NCI-H1048 (cell line): ENCODE measurements around the gene UQCR11.

Experiments used
- DNase-seq: peaks from one replicate; lab custom pipeline; 2025; lab: John Stamatoyannopoulos, UW

UQCR11 gene

DNA sequence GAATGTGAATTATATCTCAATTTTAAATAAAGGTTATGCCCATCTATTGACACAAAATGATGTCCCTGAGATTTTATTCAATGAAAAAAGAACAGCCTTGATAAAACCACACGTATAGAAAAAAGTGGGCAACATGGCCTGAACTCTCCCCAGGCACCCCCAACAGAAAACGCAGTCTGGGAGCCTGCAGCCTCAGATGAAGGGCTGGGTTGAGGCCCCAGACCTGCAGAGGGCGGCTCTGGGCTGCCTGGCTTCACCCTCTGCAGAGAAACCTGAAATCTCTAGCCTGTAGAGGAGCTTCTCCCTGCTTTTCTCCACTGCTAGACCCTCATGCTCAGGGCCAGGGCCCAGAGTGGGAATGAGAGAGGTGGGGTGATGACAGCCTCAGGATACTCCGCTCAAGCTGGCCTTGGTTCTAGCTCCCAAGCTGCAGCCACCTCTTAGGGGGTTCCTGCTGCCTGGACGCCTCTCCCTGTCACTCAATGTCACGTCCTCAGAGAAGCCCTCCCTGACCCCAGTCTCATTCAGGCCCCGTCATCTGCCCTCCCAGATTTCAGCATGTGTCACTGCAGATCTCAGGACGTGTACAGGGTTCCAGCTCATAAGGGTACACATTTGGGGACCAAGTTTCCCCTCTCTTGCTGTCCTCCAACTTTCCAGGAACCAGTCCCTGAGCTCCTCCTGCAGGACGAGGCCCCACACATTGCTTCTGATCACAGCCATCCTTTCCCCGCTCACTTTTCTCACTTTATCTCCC lies 14.4 kb downstream of the UQCR11 start:
- no peak for DNase-seq

DNA sequence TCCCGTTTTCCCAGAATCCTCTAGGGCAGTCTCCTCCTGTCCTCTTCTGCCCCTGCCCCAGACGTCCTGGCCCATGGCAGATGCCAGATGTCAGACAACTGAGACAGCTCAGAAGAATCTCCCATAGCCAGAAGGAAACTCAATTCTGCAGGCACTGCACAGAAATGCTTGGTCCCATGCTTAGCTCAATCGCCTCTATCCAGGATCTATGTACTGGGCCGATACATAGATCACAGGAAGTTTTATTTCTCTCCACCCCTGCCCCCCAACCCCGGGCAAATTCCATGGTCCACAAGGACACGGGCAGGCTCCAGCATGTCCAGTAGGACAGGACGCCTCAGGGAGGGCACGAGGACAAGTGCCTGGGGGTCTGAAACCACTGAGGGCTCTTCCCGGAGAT lies 17.4 kb downstream of the UQCR11 start:
- DNase-seq: no peak

DNA sequence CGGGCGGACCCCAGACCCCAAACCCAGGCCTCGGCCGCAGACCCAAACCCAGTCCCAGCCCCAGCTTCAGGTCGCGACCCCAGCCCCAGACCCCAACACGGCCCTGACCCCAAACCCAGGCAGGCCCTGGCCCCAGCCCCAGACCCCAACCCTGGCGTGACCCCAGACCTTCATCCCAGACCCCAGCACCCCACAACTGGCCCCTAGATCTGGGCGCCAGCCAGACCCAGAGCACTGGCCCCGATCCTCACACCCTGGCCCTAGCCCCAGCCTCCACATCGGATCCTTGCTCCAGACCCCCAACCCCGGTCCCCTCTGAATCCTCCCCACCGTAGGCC lies 20.1 kb downstream of the UQCR11 start:
- DNase-seq: no peak

DNA sequence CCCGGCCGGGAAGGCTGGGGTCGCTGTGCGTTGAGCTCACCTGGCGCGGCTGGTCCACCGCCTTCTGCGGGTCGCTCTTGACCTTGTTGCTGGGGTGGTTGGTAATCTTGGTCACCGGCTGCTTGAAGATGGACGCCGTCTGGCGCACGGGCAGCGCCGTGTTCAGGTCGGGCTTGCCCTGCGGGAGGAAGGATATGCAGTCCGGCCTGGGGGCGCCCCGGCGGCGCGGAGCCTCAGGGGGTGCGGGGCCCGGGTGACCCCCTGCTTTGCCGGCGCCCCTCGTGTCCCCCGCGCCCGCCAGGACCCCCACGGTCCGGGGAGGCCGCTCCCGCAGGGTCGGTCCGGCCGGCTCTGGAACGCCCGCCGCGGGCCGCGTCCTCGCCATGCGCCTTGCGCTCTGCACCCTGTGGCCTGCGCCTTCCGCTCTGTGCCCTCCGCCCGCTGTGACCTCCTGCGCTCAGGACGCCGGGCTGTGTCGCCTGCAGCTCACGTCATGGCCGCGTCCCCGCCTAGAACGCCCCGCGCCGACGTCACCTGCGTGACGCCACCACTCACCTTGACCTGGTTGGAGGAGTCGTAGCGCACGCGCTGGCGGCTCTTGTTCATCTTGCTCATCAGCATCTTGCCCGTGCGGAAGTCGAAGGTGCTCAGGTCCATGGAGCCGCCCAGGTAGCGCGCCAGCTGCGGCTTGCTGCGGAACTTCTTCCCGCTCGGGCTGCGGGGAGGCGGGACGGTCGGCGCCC lies 20.6 kb downstream of the UQCR11 start:
- DNase-seq: no peak

DNA sequence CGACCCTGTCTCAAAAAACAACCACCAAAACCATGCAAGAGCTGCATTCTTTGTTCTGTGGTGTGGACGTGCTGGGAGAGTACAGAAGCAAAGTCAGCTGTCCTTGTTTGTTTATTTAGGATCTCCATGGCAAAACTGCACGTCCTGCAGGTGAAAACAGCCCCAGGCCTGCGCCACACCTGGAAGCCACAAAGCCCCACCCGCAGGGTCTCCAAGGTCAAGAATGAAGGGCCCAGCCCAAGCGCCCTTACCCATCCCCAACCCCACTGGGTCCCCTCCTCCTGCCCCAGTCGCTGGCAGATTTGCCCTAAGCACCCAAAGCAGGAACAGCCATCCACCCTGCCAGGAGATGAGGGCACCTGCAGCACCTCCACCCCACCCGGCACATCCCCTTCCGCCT lies 23.1 kb downstream of the UQCR11 start:
- no peak for DNase-seq

DNA sequence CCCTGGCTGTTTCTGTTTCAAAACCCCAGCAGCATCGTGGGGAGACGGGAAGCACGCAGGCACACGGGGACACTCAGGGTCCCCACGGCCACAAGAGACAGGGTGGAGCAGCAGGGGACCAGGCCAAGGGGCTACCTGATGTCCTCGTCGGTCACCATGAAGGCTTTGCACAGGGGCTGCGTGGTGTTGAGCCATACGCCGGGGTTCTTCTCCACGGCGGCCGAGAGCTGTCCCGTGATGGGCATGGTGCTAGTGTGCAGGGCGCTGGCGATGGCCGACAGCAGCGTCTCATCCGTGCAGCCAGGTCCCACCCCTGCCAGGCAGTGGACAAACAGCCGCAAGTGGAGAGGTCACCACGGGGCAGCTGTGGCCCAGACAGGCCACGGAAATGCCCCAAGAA lies 24.3 kb downstream of the UQCR11 start:
- no peak for DNase-seq

DNA sequence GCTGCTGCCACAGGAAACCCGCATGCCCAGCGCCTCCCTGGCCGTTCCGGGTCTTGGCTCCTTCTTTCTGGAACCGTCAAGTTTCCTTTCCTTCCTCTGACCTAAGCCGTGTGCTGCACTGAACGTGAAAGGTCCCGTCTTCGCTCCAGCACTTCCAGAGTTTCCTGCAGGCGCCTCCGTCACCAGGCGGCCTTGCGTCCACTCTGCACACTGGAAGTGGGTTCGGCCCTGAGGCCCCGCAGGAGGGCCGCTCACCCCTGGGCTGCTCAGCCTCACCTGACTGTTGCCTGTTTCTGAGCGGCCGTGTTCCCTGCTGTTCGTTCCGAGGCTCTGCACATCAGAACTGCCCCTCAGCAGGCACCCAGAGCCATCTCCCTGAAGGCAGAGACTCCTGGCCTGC lies 24.9 kb downstream of the UQCR11 start:
- no peak for DNase-seq

DNA sequence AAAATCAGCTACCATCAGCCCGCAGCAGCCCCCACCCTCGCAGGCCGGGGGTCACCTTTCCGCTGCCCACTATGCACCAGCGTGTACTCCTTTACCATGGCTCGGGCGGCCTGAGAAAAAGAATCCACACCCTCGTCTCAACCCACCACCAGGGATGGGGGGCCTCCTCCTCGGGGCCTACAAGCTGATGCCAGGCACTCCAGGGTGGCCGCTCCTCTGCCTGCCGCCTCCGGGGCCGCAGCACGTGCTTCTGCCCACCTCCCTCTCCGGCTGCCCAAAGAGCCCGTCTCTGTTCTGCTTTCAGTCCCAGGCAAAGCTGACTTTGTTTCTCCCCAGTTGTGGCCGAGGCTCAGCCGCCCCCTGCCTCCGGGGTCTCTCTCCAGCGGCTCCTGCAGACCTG lies 26.0 kb downstream of the UQCR11 start:
- DNase-seq: no peak

DNA sequence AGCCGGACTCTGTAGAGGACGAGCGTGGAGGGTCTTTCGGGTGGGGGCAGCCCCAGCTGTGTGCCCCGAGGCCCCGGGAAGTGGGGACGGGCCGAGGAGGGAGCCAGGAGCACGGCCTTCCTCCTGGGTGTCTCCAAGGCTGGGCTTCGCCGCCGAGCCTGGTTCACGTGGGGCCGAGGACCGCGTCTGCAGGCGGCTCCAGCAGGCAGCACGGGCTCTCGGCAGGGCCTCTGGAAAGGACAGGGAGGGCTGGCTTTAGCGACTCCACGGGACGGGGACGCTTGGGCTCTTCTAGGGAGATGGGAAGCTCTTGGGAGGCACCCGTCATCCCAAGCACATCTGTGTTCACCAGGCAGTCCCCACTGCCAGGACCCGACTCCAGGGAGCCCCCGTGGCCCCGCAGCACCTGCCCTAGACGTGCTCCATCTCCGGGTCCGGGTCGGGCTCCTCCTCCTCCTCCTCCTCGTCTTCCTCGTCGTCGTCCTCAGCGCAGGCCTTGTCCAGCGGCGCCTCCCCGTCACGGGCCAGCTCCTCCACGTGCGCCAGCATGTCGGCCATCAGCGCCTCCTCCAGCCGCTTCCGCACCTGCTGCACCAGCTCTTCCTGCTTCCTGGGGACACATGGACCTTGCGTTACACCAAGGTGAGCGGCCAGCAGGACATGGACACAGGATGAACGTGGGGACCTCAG lies 27.2 kb downstream of the UQCR11 start:
- no peak for DNase-seq

DNA sequence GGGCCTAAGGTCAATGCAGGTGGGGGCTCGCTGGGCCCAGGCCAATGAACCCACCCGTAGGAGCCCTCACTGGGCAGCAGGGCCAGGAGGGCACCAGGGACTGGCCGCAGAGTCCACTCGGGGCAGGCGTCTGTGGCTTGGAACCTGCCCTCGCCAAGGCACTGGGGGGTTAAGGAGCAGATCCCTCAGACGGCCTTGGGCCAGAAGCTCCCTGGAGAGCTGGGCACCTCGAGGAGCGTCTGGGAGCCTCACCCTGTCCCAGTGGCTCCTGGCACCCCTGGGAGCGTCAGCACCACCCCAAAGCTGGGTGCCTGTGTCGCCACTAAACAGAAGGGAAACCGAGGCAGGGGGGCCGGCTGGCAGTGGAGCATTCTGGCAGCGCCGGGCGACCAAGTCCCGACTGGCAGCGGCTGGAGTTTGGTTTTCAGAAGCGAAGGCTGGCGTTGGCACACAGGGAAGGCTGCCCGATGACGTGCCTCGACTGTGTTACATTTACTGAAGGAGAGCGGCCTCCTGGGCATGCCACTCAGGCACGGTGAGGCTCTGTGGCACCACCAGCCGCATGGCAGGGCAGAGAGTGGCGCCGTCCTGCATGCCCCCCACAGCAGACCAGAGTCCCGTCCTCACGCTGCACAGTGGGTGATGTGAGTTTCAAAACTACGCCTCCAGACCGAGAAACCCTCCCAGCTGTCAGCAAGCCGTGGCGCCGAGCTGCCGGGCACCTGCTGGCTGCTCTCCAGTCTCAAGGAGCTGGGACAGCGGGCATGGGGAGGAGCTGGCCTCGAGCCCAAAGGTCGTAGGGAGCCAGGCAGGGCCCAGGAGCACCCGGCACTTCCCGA lies 28.0 kb downstream of the UQCR11 start:
- DNase-seq: no peak

DNA sequence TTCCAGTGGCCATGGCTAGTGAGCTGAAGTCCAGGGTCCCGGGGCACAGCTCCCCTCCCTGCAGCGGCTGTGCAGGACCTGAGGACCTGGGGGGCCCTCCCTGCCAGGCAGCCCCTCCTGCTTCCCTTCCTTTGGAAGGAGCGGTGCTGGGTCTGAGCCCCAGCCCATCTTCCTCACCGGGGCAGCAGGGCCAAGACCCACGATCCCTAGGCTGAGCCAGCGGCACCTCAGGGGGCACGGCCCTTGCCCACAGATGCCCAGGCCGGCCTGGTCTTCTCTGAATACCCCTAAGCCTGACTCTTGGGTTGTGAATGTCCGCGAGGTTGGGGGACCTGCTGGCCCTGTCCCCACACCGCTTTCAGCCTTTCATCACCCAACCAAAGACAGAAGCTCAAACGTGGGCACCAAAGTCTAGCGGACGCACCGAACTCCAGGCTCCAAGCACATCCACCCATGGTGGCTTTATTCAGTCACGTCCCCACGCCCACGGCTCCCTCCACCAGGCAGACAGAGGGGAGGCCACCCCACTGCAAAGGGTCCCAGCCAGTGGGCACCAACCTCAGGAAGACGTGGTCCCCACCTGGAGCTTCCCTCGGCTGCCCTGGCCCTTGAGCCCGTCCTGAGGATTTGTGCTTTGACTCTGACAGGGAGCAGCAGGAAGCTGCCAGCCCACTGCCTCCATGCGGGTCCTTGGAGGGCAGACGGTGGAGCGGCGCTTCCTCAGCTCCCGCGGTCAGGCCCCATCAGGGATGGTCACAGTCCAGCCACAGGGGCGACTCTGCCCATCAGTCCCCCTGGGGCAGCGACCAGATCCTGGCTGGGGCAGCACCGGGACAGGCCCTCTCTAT lies 28.8 kb downstream of the UQCR11 start:
- no peak for DNase-seq

DNA sequence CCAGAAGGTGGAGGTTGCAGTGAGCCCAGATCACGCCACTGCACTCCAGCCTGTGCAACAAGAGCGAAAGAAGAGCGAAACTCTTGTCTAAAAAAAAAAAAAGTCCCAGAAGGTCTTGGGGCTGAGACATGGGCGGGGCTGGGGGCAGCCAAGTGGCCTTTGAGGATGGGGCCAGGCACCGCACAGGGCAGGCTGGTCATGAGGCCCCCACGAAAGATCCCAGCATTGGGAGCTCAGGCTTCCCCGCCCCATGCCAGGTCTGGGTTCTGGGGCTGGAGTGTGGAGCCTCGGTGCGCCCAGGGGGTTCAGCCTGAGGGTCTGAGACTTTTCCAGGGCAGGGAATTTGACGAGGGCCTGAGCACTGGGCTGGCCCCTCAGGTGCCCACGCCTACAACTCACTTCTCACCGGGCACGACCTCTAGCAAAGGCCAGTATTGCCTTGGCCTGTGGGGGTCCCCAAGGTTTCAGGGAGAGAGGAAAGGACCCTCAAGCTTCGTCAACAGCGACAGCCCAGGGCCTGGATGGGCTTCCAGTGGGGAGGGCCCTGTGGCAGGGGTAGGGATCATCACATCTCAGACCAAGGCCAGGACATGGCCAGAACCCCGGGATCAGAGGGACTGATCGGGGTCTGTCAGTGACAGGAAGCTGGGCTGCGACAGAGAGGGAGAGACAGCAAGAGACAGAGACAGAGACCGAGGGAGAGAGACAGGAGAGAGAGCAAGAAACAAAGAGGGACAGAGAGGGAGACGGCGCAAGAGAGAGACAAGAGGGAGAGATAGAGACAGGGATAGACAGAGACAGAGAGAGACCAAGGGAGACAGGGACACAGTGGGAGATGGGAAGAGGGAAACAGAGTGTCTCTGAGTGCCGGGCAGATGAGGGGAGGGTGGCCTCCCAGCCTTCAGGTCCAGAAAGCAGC lies 29.7 kb downstream of the UQCR11 start:
- DNase-seq: no peak

DNA sequence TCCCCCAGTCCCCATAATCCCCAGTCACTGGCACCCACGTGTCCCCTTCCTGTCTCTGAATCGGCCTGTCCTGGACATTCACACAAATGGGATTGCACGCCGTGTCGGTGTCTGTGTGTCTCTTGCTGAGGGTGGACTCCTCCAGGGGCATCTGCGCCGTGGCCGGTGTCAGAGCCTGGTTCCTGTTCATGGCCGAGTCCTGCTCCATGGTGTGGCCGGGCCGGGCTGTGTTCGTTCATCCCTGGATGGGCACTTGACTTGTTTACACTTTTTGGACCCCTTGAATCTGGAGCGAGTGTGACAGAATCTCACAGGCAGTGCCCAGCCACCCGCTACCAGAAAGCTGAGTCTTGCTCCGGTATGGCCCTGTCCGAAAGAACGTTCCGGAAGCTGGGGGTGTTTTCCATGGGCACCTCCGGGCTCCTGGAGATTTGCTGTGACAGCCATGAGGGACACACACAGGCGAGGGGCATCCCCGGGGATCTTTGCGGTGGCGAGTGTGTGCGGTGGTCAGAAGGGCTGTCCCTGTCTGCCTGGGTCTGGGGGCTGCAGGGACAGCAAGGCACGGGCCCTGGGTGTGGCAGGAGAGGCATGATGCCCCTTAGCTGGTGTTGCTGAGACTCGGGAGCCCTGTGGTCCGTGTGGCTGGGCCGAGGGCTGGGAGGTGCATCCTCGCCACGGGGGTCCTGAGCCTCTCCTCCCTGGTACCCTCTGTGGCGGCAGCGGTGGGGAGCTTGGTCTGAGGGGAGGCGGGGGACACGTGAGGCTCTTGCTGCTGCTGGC lies 30.7 kb downstream of the UQCR11 start:
- no peak for DNase-seq

DNA sequence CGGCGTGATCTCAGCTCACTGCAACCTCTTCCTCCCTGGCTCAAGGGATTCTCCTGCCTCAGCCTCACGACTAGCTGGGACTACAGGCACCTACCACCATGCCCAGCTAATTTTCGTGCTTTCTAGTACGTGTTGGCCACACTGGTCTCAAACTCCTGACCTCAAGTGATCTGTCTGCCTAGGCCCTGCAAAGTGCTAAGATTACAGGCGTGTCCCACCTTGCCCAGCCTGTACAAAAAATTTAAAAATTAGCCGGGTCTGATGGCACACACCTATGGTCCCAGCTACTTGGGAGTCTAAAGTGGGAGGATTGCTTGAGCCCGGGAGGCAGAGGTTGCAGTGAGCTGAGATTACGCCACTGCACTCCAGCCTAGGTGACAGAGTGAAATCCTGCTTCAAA lies 32.5 kb downstream of the UQCR11 start:
- no peak for DNase-seq

DNA sequence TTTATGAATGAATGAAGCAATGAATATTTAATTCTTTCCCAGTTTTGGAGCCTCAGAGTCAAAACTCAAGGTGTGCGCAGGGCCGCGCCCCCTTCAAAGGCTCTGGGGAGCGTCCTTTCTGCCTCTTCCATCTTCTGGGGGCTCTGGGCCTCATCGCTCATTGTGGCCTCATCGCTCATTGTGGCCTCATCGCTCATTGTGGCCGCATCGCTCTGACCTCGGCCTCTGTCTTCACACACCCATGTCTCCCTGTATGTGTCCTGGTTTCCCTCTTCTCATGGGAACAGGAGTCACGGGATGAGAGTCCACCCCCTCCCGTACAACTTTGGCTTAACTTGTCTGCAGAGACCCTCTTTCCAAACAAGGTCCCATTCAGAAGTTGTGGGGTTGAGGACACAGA lies 33.9 kb downstream of the UQCR11 start:
- no peak for DNase-seq

DNA sequence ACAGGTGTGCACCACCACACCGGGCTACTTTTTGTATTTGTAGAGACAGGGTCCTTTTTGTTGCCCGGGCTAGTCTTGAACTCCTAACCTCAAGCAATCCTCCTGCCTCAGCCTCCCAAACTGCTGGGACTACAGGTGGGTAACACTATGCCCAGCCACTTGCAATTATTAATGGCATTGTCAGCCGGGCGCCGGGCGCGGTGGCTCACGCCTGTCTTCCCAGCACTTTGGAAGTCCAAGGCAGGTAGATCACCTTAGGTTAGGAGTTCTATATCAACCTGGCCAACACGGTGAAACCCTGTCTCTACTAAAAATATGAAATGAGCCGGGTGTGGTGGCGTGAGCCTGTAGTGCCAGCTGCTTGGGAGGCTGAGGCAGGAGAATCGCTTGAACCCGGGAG lies 34.4 kb downstream of the UQCR11 start:
- no peak for DNase-seq

DNA sequence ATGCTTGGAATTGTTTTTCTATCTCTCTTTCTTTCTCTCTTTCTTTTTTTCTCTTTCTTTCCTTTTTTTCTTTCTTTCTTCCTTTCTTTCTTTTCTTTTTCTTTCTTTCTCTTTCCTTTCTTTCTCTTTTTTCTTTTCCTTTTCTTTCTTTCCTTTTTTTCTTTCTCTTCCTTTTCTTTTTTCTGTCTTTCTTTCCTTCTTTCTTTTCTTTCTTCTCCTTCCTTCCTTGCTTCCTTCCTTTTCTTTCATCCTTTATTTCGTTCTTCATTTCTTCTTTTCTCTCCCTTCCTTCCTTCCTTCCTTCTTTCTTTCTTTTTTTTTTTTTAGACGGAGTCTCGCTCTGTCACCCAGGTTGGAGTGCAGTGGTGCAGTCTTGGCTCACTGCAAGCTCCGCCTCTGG lies 35.3 kb downstream of the UQCR11 start:
- DNase-seq: no peak

DNA sequence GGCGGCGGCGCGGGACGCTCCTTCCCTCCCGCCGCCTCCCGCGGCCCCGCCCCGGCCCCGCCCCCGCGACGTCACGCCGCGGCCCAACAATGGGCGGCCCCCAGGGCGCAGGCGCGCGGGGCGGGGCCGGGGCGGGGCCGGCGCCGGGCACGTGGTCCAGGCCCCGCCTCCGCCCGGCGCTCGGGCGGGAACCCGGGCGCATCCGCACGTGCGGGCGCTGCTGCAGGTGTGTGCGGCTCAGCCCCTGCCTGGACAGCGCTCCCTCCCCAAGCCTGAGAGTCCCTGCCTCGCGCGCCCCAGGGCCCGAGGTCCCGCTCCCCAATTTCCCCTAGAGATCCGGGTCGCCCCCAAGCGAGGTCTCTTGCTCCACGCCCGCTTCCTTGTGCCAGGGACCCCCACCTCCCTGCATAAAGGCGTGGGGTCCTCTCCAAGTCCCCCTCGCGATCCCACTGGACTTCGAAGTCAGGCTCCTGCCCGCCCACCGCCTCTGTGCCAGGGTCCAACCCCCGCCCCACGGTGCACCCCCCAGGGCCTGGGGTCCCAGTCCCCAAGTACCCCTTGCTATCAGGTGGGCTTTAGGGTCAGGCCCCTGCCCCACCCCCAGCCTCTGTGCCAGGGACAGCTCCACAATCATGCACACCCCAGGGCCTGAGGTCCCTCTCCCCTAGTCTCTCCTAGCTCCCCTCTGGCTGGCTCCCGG lies 36.8 kb downstream of the UQCR11 start, which contains the start of gene MEX3D:
Gene MEX3D (minus strand): TSS at position 6 of the 700 bp plus-strand sequence. CDS start 267 bp downstream, outside the sequence.
- peak; percentile 31 for DNase-seq

DNA sequence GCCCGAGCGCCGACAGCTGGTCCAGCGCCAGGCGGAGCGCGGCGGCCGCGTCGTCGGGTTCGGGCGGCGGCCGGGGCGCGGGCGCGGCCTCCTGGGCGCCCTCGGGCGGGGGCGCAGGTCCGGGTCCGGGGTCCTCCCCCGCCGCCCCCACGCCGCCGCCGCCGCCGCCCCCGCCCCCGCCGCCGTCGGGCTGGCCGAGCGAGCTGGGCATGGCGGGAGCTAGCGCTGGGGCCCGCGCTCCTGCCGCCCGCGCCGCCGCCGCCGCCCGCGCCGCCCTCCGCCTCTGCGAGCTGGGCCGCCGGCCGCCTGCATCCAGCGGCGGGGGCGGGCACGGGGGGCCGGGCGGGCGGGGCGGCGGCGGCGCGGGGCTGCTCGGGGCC lies 37.4 kb downstream of the UQCR11 start:
- DNase-seq: no peak
